DMS 273 (cell line): ENCODE results near the gene MUC12.
"Not testable (repeated sequence)": the region's sequence is repeated elsewhere in the genome, so short reads cannot be mapped to it uniquely, and the experiment has no call there.

Source experiments
- DNase-seq: peaks from one replicate; lab custom pipeline; 2025; ENCODE audit not compliant: unreplicated experiment; lab: John Stamatoyannopoulos, UW

The MUC12 gene

GRCh38 chr7:101064176-101064550 is 94.8 kb downstream of the MUC12 start:
- DNase-seq, result not testable (repeated sequence)

- not testable (repeated sequence) for DNase-seq
Observed at GRCh38 chr7:101065162-101065561, 95.8 kb downstream of the MUC12 start.

GRCh38 chr7:101066141-101066832 is 96.9 kb downstream of the MUC12 start:
- DNase-seq, result peak; percentile 66

DNA sequence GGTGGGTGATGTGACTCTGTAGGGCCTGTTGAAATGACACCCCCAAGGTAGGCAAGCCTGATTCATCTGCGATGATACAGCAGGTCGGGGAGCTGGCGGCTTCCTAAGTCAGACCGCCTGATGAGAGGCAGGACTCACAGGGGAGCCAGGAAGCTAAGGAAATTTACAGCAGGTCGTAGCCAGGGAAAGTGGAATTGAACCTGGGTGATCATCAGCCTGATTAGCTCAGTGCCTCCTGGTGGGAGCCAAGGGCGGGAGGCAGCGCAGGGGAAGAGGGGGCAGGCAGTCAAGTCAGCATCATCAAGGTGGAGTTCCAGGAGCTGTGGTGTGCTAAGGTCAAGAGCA is 97.4 kb downstream of the MUC12 start:
- no peak for DNase-seq

- DNase-seq, result no peak
Observed at GRCh38 chr7:101068401-101068800, 99.0 kb downstream of the MUC12 start.
